D341Med (cell line): Measurements from ENCODE around the gene TBXA2R.
A peak's percentile ranks its signal among the peaks of the same experiment; 100 is the strongest.

Experiments
- DNase-seq: peaks from one replicate; pipeline ENCODE4 v3.0.0; 2012; ENCODE audit warnings: low spot score

TBXA2R gene

DNA sequence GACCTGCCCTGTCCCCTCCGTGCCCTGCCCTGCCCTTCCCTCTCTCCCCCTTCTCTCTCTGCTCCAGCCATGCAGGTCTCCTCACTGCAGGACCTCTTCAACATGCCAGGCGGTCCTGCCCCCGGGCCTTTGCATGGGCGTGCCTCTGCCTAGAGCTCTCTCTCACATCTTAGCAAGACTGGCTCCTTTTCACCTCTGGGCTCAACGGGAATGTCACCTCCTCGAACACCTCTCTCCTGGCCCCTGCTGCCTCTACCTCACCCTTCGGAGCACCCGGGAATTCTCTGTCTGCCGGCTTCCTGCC is 54.9 kb downstream of the TBXA2R start:
- DNase-seq: no peak

DNA sequence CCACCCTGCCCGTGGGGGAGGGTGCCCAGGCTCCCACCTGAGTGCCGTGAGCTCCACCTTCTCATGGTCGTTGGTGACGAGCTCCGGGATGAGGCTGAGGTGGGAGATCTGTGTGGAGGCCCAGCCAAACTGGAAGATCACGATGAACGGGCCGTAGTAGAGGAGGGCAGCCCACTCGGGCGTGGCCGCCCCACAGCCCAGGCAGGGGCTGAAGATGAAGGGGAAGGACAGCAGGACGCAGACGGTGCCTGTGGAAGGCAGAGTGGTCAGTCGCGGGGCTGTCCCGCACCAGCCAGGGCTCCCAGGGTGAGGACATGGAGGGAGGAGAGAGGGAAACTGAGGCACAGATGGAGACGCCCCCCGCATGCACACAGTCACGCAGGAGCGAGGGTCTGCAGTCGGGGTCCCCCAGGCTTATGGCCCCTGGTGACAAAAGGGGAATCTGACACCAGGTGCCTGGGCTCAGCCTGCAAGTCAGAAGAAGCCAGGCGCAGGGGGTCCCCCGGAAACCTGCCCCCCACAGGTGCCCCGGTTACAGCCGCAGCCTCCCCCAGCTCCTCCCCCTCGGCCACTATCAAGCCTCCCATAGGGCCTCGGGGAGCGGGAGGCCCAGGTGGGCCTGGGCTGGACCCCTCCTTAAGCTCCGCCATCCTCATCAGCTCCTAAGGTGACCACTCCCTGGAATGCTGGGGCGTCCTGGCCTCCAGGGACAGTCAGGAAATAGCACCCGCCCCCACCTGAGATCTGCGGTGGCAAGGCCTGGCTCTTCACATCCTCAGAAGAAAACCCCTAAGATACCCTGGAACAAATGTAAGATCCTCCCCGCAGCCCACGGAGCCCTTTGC is 55.5 kb downstream of the TBXA2R start:
- no peak for DNase-seq

- peak; percentile 57 for DNase-seq
These were observed 56.9 kb downstream of the TBXA2R start for GRCh38 chr19:3549816-3550215.

GRCh38 chr19:3548606-3549005 is 58.1 kb downstream of the TBXA2R start:
- no peak for DNase-seq

DNA sequence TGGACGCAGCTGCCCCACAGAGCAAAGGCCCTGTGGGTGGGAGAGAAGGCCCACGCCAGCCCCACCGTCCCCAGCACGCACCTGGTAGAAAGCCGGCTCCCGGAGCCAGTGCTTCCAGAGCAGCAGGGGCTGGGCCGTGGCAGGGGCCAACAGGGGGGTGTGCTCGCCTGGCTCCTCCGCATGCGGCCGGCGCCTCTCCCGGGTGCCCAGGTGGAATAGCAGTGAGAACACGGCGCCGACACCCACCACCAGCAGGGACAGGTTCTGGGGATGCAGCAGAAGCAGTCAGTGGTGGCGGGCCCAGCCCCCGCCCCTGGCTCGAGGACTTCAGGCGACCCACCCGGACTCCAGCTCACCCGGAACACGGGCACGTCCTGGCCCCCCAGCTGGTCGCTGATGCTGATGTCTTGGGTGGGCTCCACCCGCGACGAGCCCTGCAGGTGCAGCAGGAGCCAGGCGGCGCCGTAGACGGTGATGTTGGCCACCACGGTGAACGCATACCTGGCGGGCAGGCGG is 58.9 kb downstream of the TBXA2R start:
- no peak for DNase-seq

GRCh38 chr19:3547301-3547731 is 59.4 kb downstream of the TBXA2R start:
- DNase-seq: no peak

- no peak for DNase-seq
These were observed 60.6 kb downstream of the TBXA2R start for GRCh38 chr19:3546119-3546518.

DNA sequence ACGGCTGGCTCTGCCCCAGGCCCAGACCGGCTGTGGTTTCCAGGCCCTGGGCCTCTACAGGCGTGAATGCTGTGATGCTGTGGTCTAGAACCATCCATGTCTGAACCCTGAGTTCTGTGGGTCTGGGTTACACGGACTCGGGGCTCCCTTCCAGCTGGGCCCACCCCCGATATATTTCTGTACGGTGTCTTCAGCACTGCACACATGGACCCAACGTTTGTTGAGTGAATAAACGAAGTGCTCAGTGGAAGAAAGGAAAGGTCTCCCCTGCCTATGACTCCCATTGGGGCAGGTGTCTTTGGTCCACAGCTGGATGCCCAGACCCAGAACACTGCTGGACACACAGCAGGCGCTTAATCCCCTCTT is 61.0 kb downstream of the TBXA2R start:
- no peak for DNase-seq

DNA sequence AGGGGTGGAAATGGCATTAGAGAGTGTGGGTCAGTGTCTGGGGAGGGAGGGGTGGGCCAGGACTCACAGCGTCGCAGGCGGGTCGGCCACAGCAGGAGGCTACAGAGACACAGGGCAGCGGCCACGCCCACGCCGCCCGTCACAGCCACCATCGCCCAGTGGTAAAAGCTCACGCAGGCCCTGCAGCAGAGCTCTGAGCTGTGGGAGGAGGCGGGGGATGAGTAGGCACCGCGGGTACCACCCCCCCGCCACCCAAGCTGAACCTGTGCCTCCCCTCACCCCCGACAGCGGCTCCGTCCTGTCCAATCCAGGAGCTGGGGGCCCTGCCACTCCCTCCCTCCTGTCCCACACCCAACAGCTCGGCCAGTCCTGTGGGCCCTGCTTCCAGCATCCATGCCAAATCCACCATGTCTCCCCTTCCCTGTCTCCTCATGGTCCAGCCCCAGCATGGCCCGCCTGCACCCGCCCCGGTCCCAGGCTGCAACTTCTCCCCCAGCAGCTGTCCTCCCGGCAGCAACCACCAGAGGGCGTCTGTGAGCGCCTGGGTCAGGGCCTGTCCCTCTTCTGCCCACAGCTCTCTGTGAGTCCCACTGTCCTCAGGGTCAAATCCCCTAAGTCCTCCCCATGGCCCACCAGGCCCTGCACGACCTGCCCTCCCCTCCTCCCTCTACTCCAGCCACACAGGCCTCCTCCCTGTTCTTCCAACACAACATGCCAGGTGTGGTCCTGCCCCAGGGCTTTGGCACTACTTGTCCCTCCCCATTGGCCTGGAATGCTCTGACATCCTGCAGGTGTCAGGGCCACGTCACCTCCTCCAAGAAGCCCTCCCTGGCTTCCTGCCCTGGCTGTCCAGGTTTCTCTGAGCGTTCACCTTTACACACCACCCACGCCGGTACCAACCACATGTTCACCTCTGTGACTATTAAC is 61.7 kb downstream of the TBXA2R start:
- peak; percentile 92 for DNase-seq
